Measurements from ENCODE around the gene CLDN20.

GRCh38 chr6:155309150-155309549 lies 45.3 kb downstream of the CLDN20 start:
- TF ChIP-seq ZBTB33 (IDR thresholded peaks at IDR 0.05; ENCODE audit: borderline replicate concordance, low read depth) = no peak
- no peak for TF ChIP-seq CTCF (IDR thresholded peaks at IDR 0.05)
- no peak for TF ChIP-seq CHD2 (IDR thresholded peaks at IDR 0.05; ENCODE audit: low read length, partially characterized antibody)
- no peak for TF ChIP-seq YY1 (IDR thresholded peaks at IDR 0.05; ENCODE audit: low read depth)
- no peak for TF ChIP-seq FOSL2 (IDR thresholded peaks at IDR 0.05; ENCODE audit: borderline replicate concordance, low read depth)

All from SK-N-SH (cell line).